Stomach (tissue), 9 donors: Measurements from ENCODE around the gene KATNB1. TPM values are rescaled to one million over a fixed set of nuclear protein-coding genes. Genes with fewer than 3 reads are reported as not detected.

ENCODE experiments used
- DNase-seq, 2 donors: peaks; one replicate each; pipeline versions ENCODE4 v3.0.0 to v3.0.0-alpha.2; 2013 to 2019
- H3K27ac ChIP-seq, 5 donors: fragments of 200-600 bp in 4 of 5; sonication (generic) in 4 of 5; one replicate each; pipeline ENCODE4 v1.5.1; 2013 to 2019; ENCODE audit warnings: mild to moderate bottlenecking in 1 of 5, moderate library complexity in 1 of 5
- H3K27me3 ChIP-seq, 3 donors: fragments of 200-600 bp; sonication (generic); one replicate each; pipeline ENCODE4 v1.5.1; 2017 to 2019; ENCODE audit warnings: mixed run types in 1 of 3
- H3K36me3 ChIP-seq, 4 donors: fragments of 200-600 bp; sonication (generic); 1 replicate in 3 of 4; 2 replicates in 1 of 4; pipeline ENCODE4 v1.5.1; 2016 to 2019
- H3K4me1 ChIP-seq, 4 donors: fragments of 200-600 bp; sonication (generic); one replicate each; pipeline ENCODE4 v1.5.1; 2016 to 2019
- H3K4me3 ChIP-seq, 4 donors: fragments of 200-600 bp; sonication (generic) in 3 of 4; one replicate each; pipeline ENCODE4 v1.5.1; 2016 to 2019; ENCODE audit warnings: mild to moderate bottlenecking in 1 of 4
- H3K9me3 ChIP-seq, 4 donors: fragments of 200-600 bp; sonication (generic); one replicate each; pipeline ENCODE4 v1.5.1; 2016 to 2019
- CTCF ChIP-seq, 7 experiments: fragments of 450-650 bp in 4 of 7; fragments of 200-600 bp in 3 of 7; sonication (generic) in 3 of 7; IDR thresholded peaks; one replicate each; pipeline ENCODE4 v1.5.1; 2016 to 2019; ENCODE audit warnings: antibody characterized with exemption in 7 of 7, control low read depth in 2 of 7, mild to moderate bottlenecking in 1 of 7
- EP300 ChIP-seq: sonication (generic); formaldehyde crosslinking; IDR thresholded peaks from one replicate; pipeline ENCODE4 v1.6.1; 2017; ENCODE audit warnings: antibody characterized with exemption
- POLR2A ChIP-seq, 4 donors: fragments of 450-650 bp; IDR thresholded peaks; one replicate each; pipeline ENCODE4 v1.6.1; 2016; ENCODE audit warnings: antibody characterized with exemption in 4 of 4, control low read depth in 2 of 4, mild to moderate bottlenecking in 1 of 4, moderate library complexity in 1 of 4
- POLR2AphosphoS5 ChIP-seq, 3 donors: sonication (generic); formaldehyde crosslinking; IDR thresholded peaks; one replicate each; pipeline ENCODE4 v1.6.1; 2016; ENCODE audit warnings: antibody characterized with exemption in 3 of 3
- WGBS, 5 donors: extraction: QIAGEN DNeasy Blood & Tissue Kit in 3 of 5; methylation state at CpG; one replicate each; pipeline versions ENCODE4 v1.1.5 to v1.1.7; 2013 to 2018; 5-methylcytosine and 5-hydroxymethylcytosine counted together
- intact Hi-C: fragments of 100-400 bp; cut with DNase I; formaldehyde crosslinking; loops from one replicate; pipeline ENCODE4 v1.15.1; 2023; ENCODE audit warnings: low total_unique reads
- polyA plus RNA-seq, 3 donors: library from polyadenylated mRNA; stranded (reverse); fragments of 200-250 nt; gene quantifications; one replicate each; pipeline ENCODE4 v1.2.3, GENCODE V29; 2013
- total RNA-seq, 5 donors: library from RNA; depleted of rRNA; stranded (reverse); fragments of >200 nt; gene quantifications; one replicate each; pipeline versions ENCODE4 v1.1.0 to v1.2.3, GENCODE V29; 2014 to 2016
- donor health status: healthy with polysubstance abuse.
- donor health status: Bipolar disorder and iron deficiency.
- donor health status: healthy.

Gene KATNB1
- total and polyA plus RNA-seq, 8 donors, result 6.7 to 58.5 (median 13.4) TPM

DNA sequence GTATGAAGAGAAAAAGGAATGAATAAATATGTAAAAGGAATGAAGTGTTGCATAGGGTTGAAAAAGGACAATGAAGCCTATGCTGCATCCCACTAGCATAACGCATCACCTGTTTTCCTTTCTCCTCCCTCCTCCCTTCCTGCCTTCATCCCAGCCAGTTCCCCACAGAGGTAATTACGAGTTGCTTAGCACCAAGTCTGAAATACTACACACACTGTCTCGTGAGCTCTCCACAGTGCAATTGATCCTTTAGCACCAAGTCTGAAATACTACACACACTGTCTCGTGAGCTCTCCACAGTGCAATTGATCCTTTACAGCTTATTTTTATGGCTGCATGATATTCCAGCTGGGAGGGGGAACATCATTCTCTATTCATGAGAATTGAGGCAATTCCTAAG, 42.0 kb upstream of the KATNB1 start:
- TF ChIP-seq CTCF (IDR thresholded peaks at IDR 0.05) (no peak), EP300 (no peak), POLR2A (IDR thresholded peaks at IDR 0.05) (no peak), POLR2AphosphoS5 (IDR thresholded peaks at IDR 0.05) (no peak)
- Histone ChIP-seq H3K4me1 (peaks cover 7 to 34% (median 14%) of the 10 kb centered on the region in 4 donors), H3K27ac (no peak overlapping the region), H3K36me3 (no peaks in the 10 kb centered on the region), H3K9me3 (no peaks in the 10 kb centered on the region), H3K27me3 (peaks cover 0 to 13% (median 0%) of the 10 kb centered on the region in 3 donors), H3K4me3 (no peak overlapping the region)
- DNase-seq, result no peak
- 65 to 92% (median 86%) methylated on average over 4 of the region's 4 CpGs for WGBS, 5 donors
- intact Hi-C loops, result no loop called here

DNA sequence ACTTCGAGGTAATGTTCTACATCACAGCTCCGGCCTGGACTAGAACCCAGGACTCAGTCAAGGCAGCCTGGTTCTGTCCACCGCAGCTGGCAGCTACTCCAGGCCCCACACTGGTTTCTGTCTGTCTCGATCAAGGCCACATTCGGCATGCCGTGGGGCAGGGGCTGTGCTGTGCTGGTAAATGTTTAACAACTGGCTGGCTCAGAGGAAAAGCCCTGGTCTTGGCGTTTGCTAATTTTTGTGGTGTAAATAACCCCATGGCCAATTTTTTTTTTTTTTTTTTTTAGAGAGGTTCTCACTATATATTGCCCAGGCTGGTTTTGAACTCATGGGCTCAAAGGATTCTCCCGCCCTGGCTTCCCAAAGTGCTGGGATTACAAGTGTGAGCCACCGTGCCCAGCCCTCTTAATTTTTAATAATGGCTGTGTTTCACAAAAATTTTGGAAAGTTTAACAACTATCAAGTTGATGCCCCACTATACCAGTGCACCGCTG, 41.3 kb upstream of the KATNB1 start:
- no peak overlapping the region for H3K4me3 ChIP-seq
- 44 to 51% (median 50%) methylated on average over 10 of the region's 10 CpGs for WGBS, 5 donors

DNA sequence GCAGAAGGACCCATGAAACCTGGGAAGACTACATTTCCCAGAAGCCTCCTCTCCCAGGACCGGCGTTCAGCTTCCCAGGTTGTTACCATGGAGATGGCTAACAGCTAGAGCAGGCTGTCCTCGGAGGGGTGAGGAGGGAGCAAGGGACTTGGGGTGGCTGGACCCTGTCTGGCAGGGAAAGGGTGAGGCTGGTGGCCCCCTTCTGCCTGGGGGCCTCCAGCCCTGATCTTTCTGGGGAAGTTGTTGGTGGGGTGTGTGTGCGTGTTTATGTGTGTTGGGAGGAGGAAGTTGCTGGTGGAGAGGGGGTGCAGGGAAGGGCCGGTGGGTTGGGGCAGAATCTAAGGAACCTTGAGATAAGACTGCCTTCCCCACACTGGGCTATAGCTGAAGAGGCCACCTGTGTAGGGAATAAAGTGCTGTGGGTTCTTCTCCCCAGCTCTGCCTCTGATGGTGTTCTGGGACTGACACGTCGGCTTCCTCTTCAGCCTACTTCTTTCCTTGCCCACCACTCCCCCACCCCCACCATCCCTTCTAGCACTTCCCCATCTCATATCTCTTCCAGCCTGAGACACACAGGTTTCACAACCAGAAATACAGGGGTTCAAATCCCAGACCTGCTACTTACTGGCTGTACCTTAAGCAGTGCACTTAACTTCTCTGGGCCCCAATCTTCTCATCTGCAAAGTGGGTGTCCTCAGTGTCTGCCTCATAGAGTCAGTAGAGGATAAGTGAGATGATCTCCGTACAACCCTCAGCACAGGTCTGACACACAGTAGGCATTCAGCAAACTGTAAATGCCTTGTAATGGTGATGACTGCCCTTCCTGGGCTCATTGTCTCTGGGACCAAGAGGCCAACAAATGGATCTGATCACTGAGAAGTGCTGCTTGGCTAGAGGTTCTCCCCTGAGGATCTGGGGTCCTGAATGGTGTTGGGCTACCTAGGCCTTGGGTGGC, 40.6 kb upstream of the KATNB1 start, which contains the start of gene DRC7:
Gene DRC7 (plus strand): TSS at position 82 of the 955 bp plus-strand sequence. CDS start 3,144 bp downstream, outside the sequence.
- 32 to 43% (median 41%) methylated on average over 8 of the region's 8 CpGs for WGBS, 5 donors
- intact Hi-C loops, result no loop called here
- Histone ChIP-seq H3K4me3 (peak within 1 kb of the TSS in 2 of 4 donors; percentile 10 to 25), H3K27me3 (peaks cover 0 to 9% (median 0%) of the 10 kb centered on the region in 3 donors), H3K36me3 (no peaks in the 10 kb centered on the region), H3K27ac (peak within 1 kb of the TSS in 2 of 5 donors; percentile 2 to 38), H3K4me1 (peaks cover 0 to 19% (median under 1%) of the 10 kb centered on the region in 4 donors), H3K9me3 (no peaks in the 10 kb centered on the region)
- peak; percentile 57 to 91 for DNase-seq
- no peak for TF ChIP-seq POLR2AphosphoS5 (IDR thresholded peaks at IDR 0.05)
- TF ChIP-seq CTCF (IDR thresholded peaks at IDR 0.05), result no peak
- no peak for TF ChIP-seq POLR2A (IDR thresholded peaks at IDR 0.05)
- TF ChIP-seq EP300, result no peak

More for the DNA sequence above, 41.3 kb upstream of the KATNB1 start:
- H3K27ac ChIP-seq, result peak overlapping the region in 2 of 5 donors; percentile 2 to 35
- peaks cover 0 to 26% (median 7%) of the 10 kb centered on the region in 4 donors for H3K4me1 ChIP-seq
- no peaks in the 10 kb centered on the region for H3K36me3 ChIP-seq
- peaks cover 0 to 13% (median 0%) of the 10 kb centered on the region in 3 donors for H3K27me3 ChIP-seq
- no peaks in the 10 kb centered on the region for H3K9me3 ChIP-seq
- TF ChIP-seq POLR2AphosphoS5 (IDR thresholded peaks at IDR 0.05), result no peak
- no peak for TF ChIP-seq EP300
- no peak for TF ChIP-seq CTCF (IDR thresholded peaks at IDR 0.05)
- no peak for TF ChIP-seq POLR2A (IDR thresholded peaks at IDR 0.05)
- intact Hi-C loops, result no loop called here
- peak in 1 of 2 donors; percentile 62 for DNase-seq

DNA sequence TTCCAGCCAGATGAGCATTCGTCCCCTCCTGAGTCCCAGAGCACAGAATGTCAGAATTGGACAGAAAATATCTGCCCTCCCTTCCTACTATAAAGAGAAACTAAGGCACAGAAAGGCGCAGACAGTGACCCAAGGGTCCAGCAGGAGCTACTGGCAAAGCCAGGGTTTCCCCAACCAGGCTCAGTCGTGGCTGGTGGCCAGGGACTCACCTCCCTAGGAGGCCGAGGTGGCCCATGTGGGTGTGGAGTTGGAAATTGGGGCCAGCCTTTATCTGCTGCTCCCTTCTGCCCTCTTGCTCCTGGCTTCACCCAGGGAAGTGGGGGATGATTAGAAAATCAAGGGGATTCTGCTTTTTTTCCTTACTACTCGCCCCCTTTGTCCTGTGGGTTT, 39.9 kb upstream of the KATNB1 start:
- Histone ChIP-seq H3K27me3 (peaks cover 0 to 5% (median 0%) of the 10 kb centered on the region in 3 donors), H3K36me3 (no peaks in the 10 kb centered on the region), H3K4me3 (no peak overlapping the region), H3K4me1 (peaks cover 0 to 13% (median under 1%) of the 10 kb centered on the region in 4 donors), H3K27ac (no peak overlapping the region), H3K9me3 (no peaks in the 10 kb centered on the region)
- 56 to 72% (median 69%) methylated on average over 2 to 5 of the region's 5 CpGs for WGBS, 5 donors
- intact Hi-C loops, result no loop called here
- TF ChIP-seq POLR2A (IDR thresholded peaks at IDR 0.05), result no peak
- no peak for TF ChIP-seq POLR2AphosphoS5 (IDR thresholded peaks at IDR 0.05)
- TF ChIP-seq EP300, result no peak
- no peak for TF ChIP-seq CTCF (IDR thresholded peaks at IDR 0.05)
- DNase-seq, result no peak
